GM21367 (cell line): ENCODE data around the gene UBE2H.
"Not testable (repeated sequence)": the region's sequence is repeated elsewhere in the genome, so short reads cannot be mapped to it uniquely, and the experiment has no call there.

Experiments used
- ATAC-seq: cut with Tn5 transposase; IDR thresholded peaks from one replicate; pipeline ENCODE4 v1.9.1; 2021; ENCODE audit not compliant: unreplicated experiment

Gene UBE2H

DNA sequence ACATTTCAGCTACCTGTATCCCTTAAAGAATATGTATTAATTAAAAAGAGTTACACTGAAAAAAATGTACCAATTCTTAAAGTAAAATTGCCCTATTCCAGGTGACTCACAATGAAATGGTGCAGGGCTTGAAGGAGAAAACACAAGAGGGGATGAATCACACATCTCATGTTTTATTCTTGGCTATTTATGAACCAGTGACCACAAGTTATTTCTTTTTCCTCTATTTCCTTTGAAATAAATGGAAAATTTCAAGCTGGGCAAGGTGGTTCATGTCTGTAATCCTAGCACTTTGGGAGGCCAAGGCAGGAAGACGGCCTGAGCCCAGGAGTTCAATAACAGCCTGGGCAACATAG lies 106.8 kb downstream of the UBE2H start:
- no peak for ATAC-seq

DNA sequence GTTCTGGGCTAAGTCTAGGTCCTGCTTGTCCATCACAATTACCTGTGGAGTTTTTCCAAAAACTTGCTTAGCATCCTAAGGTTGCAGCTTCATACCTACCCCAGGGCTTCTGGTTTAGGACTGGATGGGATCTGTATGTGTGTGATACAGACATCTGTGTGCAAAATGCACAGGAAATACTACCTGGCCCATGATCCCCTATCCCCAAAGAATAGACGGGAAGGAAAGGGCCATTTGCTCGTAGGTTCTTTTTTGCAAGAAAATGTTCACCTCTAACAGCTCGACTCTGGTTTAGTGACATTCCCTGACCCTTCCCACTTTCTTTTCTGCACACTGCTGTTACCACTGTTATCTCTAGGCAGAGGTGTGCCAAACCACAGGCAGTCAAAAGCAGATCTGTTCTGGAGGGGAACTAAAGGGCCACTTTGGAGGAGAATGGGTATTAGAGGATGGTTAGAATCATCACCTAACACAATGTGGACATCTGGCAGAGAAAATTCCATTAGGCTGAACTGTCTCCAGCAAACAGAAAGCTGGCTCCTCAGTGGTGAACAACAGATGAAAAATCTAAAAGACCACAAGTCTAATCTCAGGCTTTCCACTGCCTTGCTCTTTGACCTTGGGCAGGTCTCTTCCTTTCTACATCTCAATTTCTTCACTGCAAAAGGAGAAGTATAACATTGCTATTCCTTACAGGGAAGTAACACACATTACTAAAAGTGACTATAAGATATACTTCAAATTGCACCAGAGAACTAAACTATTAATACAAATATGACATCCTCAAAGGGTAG lies 107.4 kb downstream of the UBE2H start:
- no peak for ATAC-seq

DNA sequence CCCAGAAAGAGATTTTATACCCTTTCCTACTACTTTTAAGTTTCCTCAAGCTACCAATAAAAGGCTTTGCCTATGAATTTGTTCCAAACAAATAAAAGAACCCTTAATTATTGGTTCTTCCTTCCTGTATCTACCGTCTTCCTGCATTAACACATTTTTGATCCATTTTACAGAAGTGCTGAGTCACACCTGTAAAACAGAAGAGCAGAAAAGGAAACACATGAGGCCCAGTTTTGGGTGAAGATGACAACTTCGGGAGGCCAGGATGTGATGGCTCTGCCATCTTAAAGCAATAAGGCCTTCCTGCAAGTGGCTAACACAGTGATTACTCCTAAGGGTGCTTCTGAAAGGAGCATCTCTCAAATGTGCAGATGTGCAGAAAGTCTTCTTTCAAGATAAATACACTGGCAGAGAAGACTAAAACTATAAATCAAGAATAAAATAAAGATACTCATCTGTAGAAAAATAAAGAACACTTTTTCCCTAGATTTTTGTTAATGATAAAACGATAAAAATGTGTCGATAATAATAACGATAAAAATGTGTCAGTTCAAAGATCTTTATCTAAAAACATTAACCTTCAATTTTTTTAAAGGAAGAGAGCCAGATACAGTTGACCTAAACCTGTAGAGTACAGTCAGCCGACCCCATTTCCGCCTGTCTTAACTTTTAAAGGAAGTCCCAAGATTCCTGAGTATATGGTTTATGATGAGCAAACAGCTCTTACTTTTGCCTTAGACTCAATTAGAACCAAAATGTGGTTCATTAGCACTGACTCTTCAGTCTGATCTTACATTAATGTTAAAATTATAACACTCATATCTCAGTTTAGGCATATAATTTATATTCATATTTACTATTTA lies 108.6 kb downstream of the UBE2H start:
- ATAC-seq = no peak

DNA sequence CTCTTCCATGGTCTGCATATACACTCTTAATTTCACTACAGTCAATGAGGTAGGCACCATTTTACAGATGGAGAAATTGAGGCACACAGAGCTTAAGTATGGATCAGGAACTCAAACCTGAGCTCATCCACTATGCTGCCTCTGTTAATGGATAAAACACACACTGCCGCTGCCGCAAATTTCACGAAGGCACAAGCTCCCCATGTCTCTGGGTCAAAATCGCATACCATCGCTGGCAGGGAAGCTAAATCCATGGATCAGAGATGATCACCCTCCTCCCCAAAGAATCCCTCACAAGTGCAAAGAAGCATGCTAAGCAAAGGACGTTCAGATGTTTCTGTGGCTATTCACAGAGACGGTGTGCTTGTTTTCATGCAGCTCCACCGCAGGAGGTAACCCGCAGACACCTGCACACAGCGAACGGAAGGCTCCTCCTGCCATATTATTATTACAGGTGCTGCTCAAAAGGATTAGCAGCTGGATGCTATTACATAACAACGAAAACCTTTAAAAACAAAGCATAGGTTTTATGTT lies 109.3 kb downstream of the UBE2H start:
- ATAC-seq = no peak

DNA sequence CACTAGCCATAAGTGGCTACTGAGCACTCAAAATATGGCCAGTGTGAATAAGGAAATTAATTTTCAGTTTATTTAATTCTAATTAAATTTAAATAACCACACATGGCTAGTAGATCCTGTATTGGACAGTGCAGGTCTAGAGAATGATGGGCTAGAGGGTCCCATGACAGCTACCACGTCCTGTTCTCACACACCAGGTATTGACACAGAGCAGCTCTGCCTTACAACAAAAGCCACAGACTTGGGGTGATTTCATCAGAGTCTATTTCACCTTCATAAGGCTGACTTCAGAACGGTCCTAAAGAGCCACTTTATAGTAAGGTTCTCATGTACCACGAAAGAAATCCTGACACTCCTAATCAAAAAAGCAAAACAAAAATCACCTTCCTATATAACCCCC lies 111.3 kb downstream of the UBE2H start:
- ATAC-seq = no peak

DNA sequence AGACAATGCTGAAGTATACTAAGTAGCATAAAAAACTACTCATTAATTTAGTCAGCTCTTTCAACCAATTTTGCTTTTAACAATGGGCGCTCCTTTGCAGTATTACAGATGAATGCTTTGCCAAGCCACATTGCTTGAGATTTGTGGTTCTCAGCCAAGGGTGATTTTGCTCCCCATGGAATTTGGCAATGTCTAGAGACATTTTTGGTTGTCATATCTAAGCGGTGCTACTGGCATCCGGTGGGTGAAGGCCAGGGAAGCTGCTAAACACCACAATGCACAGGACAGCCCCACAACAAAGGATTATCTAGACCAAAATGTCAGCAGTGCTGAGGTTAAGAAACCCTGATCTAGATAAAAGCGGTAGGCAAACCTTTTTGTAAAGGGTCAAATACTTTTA lies 112.0 kb downstream of the UBE2H start:
- ATAC-seq = no peak

DNA sequence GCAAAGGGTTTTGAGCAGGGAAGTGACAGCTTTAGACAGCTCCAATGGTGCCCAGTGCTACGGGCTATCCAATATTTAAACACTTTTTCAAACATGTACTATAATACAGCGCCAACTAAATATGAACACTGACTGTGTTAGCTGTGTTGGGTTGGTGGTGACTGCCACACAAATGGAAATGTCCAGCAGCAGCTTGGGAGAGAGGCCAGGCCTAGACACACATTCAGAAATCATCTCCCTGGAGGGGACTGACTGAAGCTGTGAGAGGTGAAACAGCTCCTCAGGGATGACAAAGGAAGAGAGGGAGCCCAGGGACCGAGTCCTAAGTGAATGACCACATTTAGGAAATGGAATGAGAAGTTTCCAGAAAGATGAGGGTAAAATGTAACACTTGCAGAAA lies 115.8 kb downstream of the UBE2H start:
- ATAC-seq = no peak

DNA sequence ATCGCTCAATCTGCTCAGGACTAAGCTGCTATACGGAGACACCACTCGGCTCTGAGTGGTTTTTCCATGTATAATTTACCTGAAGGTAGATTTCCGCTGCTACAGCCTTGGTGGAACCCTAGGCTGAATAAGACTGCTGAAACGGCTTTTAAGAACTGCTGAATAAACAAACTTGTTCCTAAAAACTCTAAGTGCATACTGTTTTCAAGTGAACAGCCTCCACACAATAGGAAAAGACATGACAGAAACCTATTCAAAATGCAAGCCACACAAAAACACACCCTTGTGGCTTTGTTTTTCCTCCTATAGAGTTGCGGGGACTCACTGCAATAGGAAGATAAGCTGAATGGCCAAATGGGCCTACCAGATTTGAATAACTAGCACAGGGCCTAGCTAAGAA lies 117.2 kb downstream of the UBE2H start:
- no peak for ATAC-seq

DNA sequence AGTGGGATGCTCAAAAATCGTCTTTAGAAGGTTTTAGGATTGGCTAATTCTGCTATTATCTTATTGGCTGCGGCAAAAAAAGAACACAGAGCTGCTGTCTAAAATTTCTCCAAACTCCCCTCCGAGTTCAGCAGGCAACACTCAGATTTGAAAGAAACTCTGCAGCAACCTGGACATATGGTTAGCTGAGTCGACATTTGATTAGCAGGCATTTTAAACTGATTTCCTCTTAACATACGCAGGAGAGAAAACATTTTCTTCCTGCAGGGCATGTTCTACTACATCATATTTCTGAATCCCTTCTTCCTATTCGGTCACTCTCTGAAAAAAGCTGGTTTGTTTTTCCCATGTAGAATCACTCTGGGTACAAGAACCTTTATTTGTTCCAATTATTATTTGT lies 119.4 kb downstream of the UBE2H start:
- not testable (repeated sequence) for ATAC-seq

DNA sequence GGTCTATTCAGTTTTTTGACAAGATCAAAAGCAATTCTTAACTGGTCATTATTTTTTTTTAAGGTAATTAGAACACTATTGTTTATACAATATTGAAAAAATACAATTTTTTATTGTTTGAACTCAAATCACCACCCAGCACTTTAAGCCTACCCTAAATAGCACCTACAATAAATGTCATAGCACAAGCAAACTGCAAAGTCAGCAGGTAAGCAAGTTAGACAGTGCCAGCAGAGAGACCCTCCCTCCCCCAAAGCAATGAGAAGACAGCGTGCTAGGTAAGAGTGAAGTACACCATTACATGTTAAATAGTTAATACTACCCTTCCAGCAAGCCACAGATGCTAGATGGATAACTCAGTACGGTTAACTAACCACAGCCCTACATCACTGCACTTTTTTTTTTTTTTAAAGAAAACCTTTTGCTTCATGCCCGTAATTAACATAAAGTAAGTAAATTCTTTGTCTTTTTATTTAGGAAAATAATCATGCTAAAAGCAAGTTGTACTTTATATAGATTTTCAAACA lies 120.0 kb downstream of the UBE2H start:
- ATAC-seq = no peak

DNA sequence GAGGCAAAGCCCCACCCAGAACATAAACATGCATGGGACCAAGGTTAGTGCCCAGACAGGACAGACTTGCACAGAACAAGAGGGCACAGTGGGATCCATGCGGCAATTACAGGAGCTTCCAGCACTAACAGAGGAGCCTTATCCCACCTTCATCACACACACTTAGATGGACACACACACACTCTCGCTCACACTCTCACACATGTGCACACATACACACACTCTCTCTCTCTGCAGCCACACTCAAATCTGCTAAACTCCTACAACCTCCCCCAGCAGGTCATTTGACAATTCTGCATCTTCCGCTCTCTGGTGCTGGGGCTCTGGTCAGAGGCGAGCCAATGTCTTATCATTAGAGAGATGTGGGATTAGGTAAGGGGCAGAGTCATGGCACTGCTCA lies 120.5 kb downstream of the UBE2H start:
- no peak for ATAC-seq

DNA sequence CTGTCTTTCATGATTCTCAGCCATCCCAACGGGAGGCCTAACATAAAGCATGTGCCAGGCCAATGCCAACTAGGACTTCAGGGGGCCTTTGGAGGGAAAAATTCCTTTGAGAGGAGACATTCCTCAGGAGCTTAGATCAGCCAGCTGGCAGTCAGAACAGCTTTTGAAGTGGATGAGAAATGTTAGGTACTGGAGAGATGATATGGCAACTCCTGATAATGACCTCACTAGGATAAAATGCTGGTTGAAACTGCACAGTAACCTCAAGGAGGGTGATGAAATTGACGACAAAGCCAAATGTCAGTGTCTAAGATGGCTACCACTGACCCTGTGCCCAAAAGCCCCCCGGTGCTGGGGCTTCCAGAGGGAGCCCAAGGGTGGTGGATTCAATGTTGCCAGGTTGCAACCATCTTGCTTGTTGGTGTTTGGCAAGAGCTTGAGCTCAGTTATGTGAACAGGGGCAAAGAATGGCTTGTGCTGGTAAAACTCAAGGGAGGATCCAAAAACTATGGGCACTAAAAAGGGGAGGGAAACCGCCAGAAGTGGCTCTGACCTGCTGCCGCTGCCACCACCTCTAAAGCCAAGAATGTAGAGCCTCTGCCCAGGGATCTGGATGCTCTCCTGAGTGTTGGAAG lies 121.2 kb downstream of the UBE2H start:
- no peak for ATAC-seq

DNA sequence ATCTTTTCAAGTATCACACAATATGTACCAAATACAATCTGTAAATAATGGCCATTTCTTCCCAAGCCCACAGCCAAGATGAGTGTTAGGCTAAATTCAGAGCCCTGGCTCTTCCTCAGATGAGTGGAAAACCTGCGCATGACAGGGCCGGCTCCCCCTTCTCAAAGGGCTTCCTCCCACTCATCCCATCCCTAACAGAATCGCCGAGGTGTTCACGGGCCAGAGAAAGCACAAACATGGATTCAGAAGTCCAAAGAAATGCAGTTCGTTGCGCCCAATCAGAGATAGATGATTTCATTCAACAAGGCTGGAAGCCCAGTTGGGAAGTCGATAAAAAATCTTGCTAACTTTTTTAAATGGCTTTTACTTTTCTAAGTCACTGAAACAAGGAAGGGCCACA lies 121.8 kb downstream of the UBE2H start:
- ATAC-seq = no peak

DNA sequence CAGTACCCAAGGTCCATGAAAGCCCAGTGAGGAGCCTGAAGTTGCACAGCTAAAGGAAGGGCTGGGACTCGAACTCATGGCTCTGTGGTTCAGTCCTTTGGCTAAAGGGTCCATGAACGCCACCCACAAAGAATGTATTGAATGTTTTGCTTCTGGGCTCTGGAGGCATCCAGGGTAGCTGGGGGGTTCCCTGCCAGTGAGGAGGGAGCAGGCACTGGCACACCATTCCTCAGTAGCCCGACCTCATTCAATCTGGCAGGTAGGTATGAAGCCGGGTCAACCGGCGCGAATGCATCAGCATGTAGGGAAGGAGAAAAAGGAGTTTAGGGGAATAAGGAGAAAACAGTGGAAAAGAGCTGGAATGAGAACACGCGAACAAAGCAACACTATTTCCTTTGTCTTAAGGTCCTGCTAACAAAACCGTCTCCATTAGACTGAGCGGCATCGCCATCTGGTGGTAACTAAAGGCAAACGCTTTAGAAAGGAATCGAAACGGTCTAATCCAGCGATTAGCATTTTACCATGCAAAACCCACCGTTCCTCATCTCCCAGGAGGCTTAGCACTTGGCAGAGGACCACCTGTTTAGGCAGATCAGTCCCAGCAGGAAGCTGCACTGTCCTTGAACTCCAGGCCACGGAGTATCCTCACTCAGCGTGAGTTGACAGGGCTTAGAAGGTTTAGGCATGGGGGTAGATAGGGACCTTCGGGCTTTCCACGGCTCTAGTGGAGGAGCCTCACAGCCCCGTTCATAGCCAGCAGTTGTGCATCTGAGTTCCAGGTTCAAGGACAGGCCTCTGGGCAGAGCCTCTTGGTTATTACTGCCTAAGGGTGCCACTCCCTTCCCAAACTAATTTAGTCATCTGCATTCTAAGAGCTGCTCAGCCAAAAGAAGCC lies 122.8 kb downstream of the UBE2H start:
- no peak for ATAC-seq

DNA sequence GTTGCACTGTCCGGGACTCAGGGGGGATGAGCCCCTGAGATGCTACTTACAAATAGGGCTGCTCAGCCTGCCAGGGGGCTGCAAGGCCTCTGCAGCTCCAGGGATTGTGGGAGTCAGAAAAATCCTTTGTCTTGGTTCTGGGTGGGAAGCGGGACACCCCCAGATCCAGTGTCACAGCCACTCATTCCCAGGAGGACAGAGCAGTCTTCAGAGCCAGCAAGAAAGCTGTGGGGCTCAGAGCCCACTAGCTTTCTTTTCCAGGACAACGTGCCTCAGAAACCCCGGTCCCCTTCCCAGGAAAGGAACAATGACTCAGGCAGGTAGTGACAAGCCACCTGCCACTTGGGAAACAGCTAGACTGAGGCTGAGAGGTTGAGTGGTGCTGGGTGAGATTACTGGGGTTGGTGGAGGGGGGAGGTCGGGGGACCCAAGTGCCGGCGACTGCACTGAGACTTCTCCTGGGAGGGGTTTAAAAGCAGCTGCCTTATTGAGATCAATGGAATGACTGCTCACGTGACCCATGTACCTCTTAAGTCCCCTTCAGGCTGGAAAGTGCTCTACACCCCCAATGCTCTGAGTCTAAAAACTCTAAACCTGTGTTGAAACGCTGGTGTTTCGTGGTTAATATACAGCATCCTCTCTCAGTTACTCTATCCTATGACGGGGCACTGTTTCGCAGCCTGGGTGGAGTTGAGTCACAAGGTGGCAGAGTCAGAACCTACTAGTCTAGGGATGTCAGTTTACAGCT lies 123.6 kb downstream of the UBE2H start:
- no peak for ATAC-seq

DNA sequence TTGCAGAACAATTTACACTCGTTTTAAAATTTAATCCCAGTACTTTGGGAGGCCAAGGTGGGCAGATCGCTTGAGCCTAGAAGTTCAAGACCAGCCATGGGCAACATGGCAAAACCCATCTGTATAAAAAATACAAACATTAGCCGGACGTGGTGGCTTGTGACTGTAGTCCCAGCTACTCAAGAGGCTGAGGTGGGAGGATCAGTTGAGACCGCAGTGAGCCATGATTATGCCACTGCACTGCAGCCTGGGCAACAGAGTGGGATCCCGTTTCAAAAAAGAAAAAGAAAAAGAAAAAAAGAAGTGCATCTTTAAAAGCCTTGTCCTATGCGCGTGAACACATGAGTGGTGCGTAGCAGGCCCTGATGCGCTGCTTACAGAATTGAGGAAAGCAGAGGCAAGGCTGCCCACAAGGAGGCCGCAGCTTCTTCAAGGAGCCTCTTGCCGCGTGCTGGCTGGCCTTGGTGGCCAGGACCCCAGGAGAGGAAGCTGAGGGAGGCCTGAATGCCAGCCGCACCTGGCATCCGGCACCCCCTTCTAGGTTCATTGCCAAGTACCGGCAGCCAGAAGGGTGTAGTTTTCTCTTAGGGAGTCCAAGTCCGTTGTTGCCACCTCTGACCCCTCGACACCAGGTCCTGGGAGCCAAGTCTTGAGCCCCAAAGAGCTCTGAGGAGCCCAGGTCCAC lies 124.5 kb downstream of the UBE2H start:
- ATAC-seq = no peak

DNA sequence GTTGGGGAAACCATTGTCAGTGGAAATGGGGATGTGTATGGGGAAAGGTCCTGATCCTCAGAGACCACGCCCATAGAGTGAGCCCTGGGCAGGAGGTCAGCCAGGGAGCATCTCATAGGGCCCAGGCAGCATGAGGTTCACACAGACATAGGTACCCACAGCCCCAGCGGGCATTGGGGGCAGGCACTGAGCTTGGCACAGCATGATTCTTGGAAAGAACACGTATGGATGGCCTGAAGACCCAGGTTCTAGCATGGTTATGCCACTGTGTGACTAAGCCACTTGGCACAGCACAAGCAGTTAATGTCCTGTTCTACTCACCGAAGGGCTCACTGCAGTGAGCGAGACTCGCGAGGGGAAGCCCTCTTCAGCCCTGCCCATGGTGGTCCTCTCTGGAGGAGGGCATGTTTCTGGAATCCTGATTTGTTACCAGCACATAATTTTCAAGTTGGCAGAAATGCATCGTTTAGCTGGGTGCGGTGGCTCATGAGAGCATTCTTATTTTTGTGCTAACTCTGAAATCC lies 125.2 kb downstream of the UBE2H start:
- no peak for ATAC-seq

DNA sequence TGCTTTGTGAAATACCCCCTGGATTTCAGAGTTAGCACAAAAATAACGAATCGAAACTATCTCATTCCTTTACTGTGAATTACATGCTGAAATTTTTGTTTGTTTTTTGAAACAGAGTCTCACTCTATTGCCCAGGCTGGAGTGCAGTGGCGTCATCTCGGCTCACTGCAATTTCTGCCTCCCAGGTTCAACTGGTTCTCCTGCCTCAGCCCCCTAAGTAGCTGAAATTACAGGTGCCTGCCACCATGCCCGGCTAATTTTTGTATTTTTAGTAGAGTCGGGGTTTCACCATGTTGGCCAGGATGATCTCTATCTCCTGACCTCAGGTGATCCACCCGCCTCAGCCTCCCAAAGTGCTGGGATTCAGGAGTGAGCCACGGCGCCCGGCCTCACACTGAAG lies 125.9 kb downstream of the UBE2H start:
- ATAC-seq = not testable (repeated sequence)
